Astrocyte of the spinal cord (primary cell): ENCODE data around the gene CPLX1.

Experiments used
- DNase-seq: peaks from one replicate; pipeline ENCODE4 v3.0.0; 2011; ENCODE audit warnings: low read depth, low spot score
- H3K4me3 ChIP-seq: 2 replicates; pipeline ENCODE4 v1.5.1; 2011; ENCODE audit warnings: low read depth, mild to moderate bottlenecking, low read length, moderate library complexity
- in situ Hi-C: cut with HindIII; loops from 2 replicates; pipeline ENCODE4 v1.10.0; 2017; ENCODE audit warnings: low sequenced_read_pairs
- TF ChIP-seq, protein P1 (sequence below): IDR thresholded peaks from 2 replicates; pipeline ENCODE4 v1.5.1; 2012; ENCODE audit warnings: low read depth, mild to moderate bottlenecking, low read length, inconsistent platforms

CPLX1 gene

DNA sequence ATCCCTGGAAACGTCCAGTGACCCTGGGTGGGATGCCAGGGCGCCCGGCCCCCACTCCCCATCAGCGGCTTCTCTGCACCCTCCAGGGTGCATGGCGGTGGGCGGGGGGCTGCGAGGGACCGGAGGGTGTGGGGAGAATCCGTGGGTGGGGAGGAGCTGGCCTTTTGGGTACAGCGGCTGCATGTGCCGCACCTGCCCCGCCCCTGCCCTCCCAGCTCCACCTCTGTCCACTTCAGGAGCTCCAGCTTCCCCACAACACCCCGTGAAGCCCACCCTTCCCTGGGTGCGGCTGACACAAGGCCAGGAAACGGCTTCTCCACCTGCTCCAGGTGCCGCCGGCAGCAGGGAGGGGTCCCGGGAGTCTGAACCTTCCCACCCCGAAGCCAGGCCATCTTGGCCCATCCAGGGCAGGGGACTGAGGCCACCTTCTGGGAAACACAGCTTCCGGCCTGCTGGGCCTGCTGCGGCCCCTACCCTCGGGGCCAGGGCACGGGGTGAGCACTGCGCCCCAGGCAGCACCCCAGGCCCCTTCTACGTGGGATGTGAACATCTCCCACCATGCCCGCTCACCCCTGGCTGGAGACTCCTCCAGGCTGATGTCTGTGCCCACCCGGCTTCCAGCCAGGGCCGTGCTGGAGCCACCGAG, 34.6 kb downstream of the CPLX1 start:
- H3K4me3 ChIP-seq, result no peak overlapping the region
- TF ChIP-seq, protein P1, sequence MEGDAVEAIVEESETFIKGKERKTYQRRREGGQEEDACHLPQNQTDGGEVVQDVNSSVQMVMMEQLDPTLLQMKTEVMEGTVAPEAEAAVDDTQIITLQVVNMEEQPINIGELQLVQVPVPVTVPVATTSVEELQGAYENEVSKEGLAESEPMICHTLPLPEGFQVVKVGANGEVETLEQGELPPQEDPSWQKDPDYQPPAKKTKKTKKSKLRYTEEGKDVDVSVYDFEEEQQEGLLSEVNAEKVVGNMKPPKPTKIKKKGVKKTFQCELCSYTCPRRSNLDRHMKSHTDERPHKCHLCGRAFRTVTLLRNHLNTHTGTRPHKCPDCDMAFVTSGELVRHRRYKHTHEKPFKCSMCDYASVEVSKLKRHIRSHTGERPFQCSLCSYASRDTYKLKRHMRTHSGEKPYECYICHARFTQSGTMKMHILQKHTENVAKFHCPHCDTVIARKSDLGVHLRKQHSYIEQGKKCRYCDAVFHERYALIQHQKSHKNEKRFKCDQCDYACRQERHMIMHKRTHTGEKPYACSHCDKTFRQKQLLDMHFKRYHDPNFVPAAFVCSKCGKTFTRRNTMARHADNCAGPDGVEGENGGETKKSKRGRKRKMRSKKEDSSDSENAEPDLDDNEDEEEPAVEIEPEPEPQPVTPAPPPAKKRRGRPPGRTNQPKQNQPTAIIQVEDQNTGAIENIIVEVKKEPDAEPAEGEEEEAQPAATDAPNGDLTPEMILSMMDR, result no peak
- DNase-seq, result no peak
- in situ Hi-C loops, result no loop called here

DNA sequence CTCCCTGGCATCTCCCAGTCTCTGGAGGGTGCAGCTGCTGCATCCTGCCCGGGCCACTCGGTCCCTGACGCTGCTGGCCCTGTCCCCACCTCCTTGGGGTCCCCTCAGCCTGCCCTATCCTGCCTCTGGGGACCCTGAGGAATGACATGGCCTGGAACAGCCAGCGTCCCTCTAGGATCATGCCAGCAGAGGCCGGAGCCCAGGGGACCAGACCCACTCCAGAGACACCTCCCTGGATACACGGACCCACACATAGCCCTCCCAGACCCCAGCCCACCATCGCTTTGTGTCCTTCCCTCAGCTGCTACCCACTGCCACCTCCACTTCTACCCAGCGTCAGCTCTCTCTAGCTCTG, 35.5 kb downstream of the CPLX1 start:
- no peak for DNase-seq
- H3K4me3 ChIP-seq, result no peak overlapping the region
- in situ Hi-C loops, result no loop called here
- TF ChIP-seq, protein P1, result no peak

DNA sequence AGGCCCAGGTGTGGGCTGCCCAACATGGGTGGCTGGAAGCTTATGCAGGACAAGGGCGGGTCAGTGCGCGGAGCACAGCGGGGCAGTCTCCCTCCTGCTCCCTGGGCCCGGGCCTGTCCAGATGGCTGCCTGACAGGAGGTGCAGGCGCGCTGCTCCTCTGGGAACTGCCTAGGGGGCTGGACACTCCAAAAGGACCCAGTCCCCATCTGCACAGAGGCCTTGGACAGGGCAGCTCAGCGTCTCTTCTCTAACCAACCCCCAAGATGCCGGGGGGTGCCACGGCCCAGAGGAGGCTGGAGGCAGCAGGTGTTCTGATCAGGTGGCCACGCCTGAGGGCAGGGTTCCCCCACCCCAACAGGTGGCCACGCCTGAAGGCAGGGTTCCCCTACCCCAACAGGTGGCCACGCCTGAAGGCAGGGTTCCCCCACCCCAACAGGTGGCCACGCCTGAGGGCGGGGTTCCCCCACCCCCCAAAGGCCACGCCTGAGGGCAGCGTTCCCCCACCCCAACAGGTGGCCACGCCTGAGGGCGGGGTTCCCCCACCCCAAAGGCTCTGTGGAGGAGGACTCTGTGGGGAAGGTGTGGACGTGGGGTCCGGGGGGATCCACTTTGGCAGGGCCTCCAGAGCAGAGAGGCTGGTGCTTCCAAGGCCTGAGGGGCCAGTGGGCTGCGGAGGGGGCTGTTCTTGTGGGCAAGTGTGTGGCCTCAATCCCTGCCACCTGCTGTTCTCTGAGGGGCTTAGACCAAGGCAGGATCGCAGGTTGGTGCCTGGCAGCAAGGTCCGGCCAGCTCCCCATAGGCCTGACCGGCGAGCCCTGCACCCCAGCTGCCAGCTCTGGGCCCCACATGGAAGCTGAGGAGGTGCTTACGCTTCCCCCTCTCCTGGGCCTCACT, 36.1 kb downstream of the CPLX1 start:
- in situ Hi-C loops, result no loop called here
- DNase-seq, result no peak
- TF ChIP-seq, protein P1, result no peak
- no peak overlapping the region for H3K4me3 ChIP-seq

DNA sequence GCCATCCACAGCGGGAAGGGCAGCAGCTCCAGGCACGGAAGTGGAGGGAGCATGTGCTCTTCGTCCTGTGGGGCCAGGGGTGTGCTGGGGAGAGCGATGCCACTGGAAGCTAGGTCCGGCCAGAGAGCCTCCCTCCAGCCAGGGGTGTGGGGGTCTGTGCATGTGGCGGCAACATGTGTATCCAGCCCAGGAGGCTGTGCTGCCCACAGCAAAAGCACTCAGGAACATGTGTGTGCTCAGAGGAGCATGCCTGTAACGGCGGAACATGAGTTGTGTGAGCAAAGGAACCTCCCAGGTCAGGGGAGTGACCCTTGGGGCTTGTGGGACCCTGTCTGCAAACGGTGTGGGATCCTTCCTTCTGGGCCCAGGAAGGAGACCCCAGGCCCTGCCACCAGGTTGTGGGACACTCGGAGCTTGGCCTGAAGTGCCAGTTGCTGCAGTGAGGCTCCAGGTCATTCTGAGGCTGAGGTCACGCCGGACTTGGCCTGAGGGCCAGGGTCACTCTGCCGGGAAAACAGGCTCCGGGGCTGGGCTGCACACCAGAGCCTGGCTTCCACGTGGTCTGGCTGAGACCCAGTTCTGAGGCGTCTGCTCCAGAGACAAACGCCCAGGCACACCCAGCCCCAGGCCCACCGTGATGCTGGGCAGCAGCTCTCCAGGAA, 37.2 kb downstream of the CPLX1 start:
- H3K4me3 ChIP-seq, result no peak overlapping the region
- TF ChIP-seq, protein P1, result no peak
- in situ Hi-C loops, result no loop called here

DNA sequence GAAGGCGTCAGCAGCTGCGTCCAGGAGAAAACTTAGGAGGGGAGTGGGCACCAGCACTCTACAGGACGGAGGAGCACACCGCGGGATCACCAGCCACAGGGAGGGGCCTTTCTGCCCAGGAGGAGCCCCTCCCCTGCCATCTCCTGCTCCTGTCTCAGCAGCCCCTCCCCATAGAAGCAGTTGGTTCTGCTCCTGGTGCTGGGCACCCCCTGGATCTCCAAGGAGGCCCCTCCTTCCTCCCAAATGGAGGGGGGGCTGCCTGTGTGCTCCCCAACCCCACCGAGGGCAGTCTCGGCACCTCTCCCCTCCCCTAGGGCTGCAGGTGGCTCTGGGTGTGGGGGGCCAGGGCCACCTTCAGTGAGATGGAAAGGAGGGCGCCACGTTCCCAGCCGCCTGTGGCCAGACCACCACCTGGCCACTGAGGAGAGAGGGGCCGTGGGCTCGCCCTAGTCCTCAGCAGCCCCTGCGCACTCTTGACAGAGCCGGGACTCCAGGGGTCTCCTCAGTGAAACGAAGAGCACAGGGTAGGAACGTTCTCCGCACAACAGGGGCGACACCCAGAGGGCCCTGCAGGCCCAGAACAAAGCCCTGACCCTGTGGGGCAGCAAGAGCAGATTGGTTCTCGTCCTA, 37.8 kb downstream of the CPLX1 start:
- DNase-seq, result no peak
- H3K4me3 ChIP-seq, result no peak overlapping the region
- in situ Hi-C loops, result no loop called here
- TF ChIP-seq, protein P1, result no peak

More for the DNA sequence above, 37.2 kb downstream of the CPLX1 start:
- DNase-seq, result no peak

DNA sequence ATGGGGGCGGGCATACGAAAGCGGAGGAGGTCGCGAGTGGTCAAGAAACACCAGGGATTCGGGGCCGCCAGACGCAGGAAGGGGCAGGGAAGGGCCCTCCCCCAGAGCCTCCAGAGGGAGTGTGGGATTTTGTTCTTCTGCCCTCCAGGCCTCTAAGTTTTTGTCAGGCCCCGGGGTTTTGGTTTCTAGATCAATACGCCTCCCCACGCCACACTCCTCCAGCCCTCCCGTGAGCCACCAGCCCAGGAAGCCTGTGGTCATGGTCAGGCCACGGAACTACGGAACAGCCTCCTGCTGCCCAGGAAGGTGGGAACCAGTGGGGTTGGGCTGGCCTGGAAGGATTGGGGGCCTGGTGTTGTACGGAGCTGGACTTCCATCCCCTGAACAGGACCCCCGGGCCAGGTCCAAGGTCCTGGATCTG, 38.4 kb downstream of the CPLX1 start:
- in situ Hi-C loops, result no loop called here
- no peak overlapping the region for H3K4me3 ChIP-seq
- no peak for DNase-seq
- TF ChIP-seq, protein P1, result no peak
